ENCODE results near the gene ROBO2. TPM values are rescaled to one million over a fixed set of nuclear protein-coding genes. Genes with fewer than 3 reads are reported as not detected.

ROBO2 gene
- polyA plus RNA-seq, 1 donor from 2014 or later = 55.5 TPM

DNA sequence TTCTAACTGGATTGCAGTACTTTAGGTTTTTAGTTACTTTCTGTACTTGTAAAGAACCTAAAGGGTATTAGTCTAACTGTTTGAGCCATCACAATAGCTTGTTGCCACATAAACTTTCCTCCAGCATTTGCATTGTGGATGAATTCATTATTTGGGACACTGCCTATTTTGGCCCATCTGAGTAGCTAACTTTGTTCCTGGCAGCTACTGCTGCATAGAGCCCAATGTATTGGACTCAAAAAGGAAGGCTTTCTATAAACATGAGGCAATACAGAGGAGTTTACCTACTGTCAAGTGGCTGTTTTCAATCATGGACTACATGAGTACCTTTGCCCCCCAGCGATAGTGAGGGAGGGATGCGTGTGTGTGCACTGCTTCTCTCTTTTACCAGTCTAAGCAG lies 1.9 kb downstream of the ROBO2 start:
- Histone ChIP-seq H4K20me1 (ENCODE audit: insufficient read depth) (no peaks in the 10 kb centered on the region), H3K27ac (ENCODE audit: low read length) (peak overlapping the region; percentile 74), H3K9me2 (ENCODE audit: insufficient read depth, low read length) (no peaks in the 10 kb centered on the region), H3K9me3 (ENCODE audit: low read length) (no peaks in the 10 kb centered on the region), H3K27me3 (ENCODE audit: insufficient read depth, low read depth, low read length) (no peaks in the 10 kb centered on the region), H3K36me3 (ENCODE audit: insufficient read depth, low read length) (no peaks in the 10 kb centered on the region), H3K4me2 (ENCODE audit: low read length) (peak overlapping the region; percentile 83), H2AFZ (ENCODE audit: low read depth, low read length) (no peak overlapping the region), H3K79me2 (replicated peaks; ENCODE audit: insufficient read depth, low read length) (peaks cover 64% of the 10 kb centered on the region), H3F3A (ENCODE audit: insufficient read depth, low read length, poor library complexity, severe bottlenecking) (no peaks in the 10 kb centered on the region), H3K4me3 (ENCODE audit: low read length) (peak overlapping the region; percentile 77), H3K9ac (ENCODE audit: low read length) (peak overlapping the region; percentile 80)
- TF ChIP-seq REST (IDR thresholded peaks at IDR 0.05; ENCODE audit: borderline replicate concordance) = no peak

DNA sequence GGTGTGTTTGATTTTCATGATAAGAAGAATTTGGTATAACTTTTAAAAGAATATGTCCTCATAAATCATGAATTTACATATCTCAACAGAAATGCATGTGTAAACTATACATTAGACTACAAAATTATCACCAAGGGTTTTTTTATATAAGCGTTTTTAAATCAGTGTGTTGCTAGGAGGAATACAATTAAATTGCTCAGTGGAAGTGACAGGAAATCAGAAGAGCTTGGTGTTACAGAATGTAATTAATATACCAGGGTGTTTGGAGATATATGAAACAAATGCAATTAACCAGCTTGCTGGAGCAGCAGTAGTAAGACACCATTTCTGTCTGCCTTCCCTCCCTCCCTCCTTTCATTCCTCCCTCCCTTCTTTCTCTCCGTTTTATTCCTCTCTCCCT lies 2.4 kb downstream of the ROBO2 start:
- H3K79me2 ChIP-seq (replicated peaks; ENCODE audit: insufficient read depth, low read length) = peaks cover 70% of the 10 kb centered on the region
- TF ChIP-seq CTCF (IDR thresholded peaks at IDR 0.05; ENCODE audit: poor library complexity, severe bottlenecking) = no peak
- TF ChIP-seq EP300 (conservative IDR thresholded peaks at IDR 0.05; ENCODE audit: poor library complexity, severe bottlenecking) = no peak
- no peak for TF ChIP-seq TAF1 (IDR thresholded peaks at IDR 0.05; ENCODE audit: low read depth)
- TF ChIP-seq REST (IDR thresholded peaks at IDR 0.05; ENCODE audit: borderline replicate concordance) = no peak
- no peak for TF ChIP-seq MXI1 (conservative IDR thresholded peaks at IDR 0.05; ENCODE audit: poor library complexity, severe bottlenecking)
- peak overlapping the region; percentile 80 for H3K9ac ChIP-seq (ENCODE audit: low read length)
- H3K27me3 ChIP-seq (ENCODE audit: insufficient read depth, low read depth, low read length) = no peaks in the 10 kb centered on the region
- H2AFZ ChIP-seq (ENCODE audit: low read depth, low read length) = no peak overlapping the region
- no peaks in the 10 kb centered on the region for H3K9me2 ChIP-seq (ENCODE audit: insufficient read depth, low read length)
- H3K4me3 ChIP-seq (ENCODE audit: low read length) = peak overlapping the region; percentile 77
- no peaks in the 10 kb centered on the region for H3F3A ChIP-seq (ENCODE audit: insufficient read depth, low read length, poor library complexity, severe bottlenecking)
- H3K4me2 ChIP-seq (ENCODE audit: low read length) = peak overlapping the region; percentile 83
- no peaks in the 10 kb centered on the region for H3K9me3 ChIP-seq (ENCODE audit: low read length)
- no peaks in the 10 kb centered on the region for H4K20me1 ChIP-seq (ENCODE audit: insufficient read depth)
- H3K27ac ChIP-seq (ENCODE audit: low read length) = peak overlapping the region; percentile 31
- no peaks in the 10 kb centered on the region for H3K36me3 ChIP-seq (ENCODE audit: insufficient read depth, low read length)
